HUES64 (cell line): ENCODE data around the gene RBMS3.

ENCODE experiments used
- H3K27ac ChIP-seq: 2 replicates; pipeline ENCODE4 v1.7.0; 2013; ENCODE audit warnings: low read depth, low read length, inconsistent platforms
- H3K27me3 ChIP-seq: 2 replicates; pipeline ENCODE4 v1.6.1; 2013; ENCODE audit warnings: mild to moderate bottlenecking, low read length; ENCODE audit not compliant: insufficient read depth
- H3K36me3 ChIP-seq: 2 replicates; pipeline ENCODE4 v1.6.1; 2013; ENCODE audit warnings: mild to moderate bottlenecking, low read length; ENCODE audit not compliant: insufficient read depth
- H3K4me1 ChIP-seq: 2 replicates; pipeline ENCODE4 v1.6.1; 2013; ENCODE audit warnings: mild to moderate bottlenecking, low read length, moderate library complexity; ENCODE audit not compliant: insufficient read depth
- H3K4me3 ChIP-seq: 2 replicates; pipeline ENCODE4 v1.5.1; 2013; ENCODE audit warnings: mild to moderate bottlenecking, low read length, moderate library complexity
- H3K9ac ChIP-seq: 2 replicates; pipeline ENCODE4 v1.6.1; 2013; ENCODE audit warnings: mild to moderate bottlenecking, low read depth, low read length
- H3K9me3 ChIP-seq: 2 replicates; pipeline ENCODE4 v1.6.1; 2013; ENCODE audit warnings: low read depth, low read length; ENCODE audit not compliant: insufficient read depth
- WGBS: fragments of 150-250, 120-280 bp; methylation state at CpG from one replicate; pipeline ENCODE4 v1.1.7; 2013; ENCODE audit warnings: missing lambda C conversion rate; 5-methylcytosine and 5-hydroxymethylcytosine counted together

RBMS3 gene

GRCh38 chr3:29887451-29887850, 606.6 kb downstream of the RBMS3 start:
- Histone ChIP-seq H3K36me3 (no peaks in the 10 kb centered on the region), H3K4me3 (no peak overlapping the region), H3K27me3 (no peaks in the 10 kb centered on the region), H3K9me3 (no peaks in the 10 kb centered on the region), H3K27ac (no peak overlapping the region), H3K9ac (no peak overlapping the region), H3K4me1 (no peaks in the 10 kb centered on the region)
- WGBS: 95% methylated on average over 2 of the region's 2 CpGs

- no peaks in the 10 kb centered on the region for H3K27me3 ChIP-seq
- no peak overlapping the region for H3K27ac ChIP-seq
- H3K4me3 ChIP-seq: no peak overlapping the region
- H3K9ac ChIP-seq: no peak overlapping the region
- no peaks in the 10 kb centered on the region for H3K36me3 ChIP-seq
- H3K9me3 ChIP-seq: no peaks in the 10 kb centered on the region
- no CpG with 5 or more reads among the region's 1 CpG for WGBS
- no peaks in the 10 kb centered on the region for H3K4me1 ChIP-seq
Measured at GRCh38 chr3:29889215-29889614, 608.3 kb downstream of the RBMS3 start.

- H3K9me3 ChIP-seq: no peaks in the 10 kb centered on the region
- 93% methylated on average over 1 of the region's 5 CpGs for WGBS
- H3K4me1 ChIP-seq: no peaks in the 10 kb centered on the region
- no peak overlapping the region for H3K4me3 ChIP-seq
- H3K27me3 ChIP-seq: no peaks in the 10 kb centered on the region
- H3K9ac ChIP-seq: no peak overlapping the region
- no peaks in the 10 kb centered on the region for H3K36me3 ChIP-seq
- H3K27ac ChIP-seq: no peak overlapping the region
Measured at GRCh38 chr3:29890801-29891200, 609.9 kb downstream of the RBMS3 start.

GRCh38 chr3:29892976-29893554, 612.2 kb downstream of the RBMS3 start:
- no peak overlapping the region for H3K27ac ChIP-seq
- no peaks in the 10 kb centered on the region for H3K4me1 ChIP-seq
- H3K27me3 ChIP-seq: no peaks in the 10 kb centered on the region
- no peaks in the 10 kb centered on the region for H3K36me3 ChIP-seq
- no peaks in the 10 kb centered on the region for H3K9me3 ChIP-seq
- no peak overlapping the region for H3K4me3 ChIP-seq
- no peak overlapping the region for H3K9ac ChIP-seq
- 96% methylated on average over 6 of the region's 6 CpGs for WGBS

GRCh38 chr3:29896856-29897255, 616.0 kb downstream of the RBMS3 start:
- Histone ChIP-seq H3K4me3 (no peak overlapping the region), H3K36me3 (no peaks in the 10 kb centered on the region), H3K9ac (no peak overlapping the region), H3K9me3 (no peaks in the 10 kb centered on the region), H3K27ac (no peak overlapping the region), H3K4me1 (no peaks in the 10 kb centered on the region), H3K27me3 (no peaks in the 10 kb centered on the region)
- WGBS: 100% methylated on average over 3 of the region's 3 CpGs

GRCh38 chr3:29898171-29898965, 617.5 kb downstream of the RBMS3 start:
- H3K4me1 ChIP-seq: no peaks in the 10 kb centered on the region
- 95% methylated on average over 5 of the region's 7 CpGs for WGBS
- no peaks in the 10 kb centered on the region for H3K36me3 ChIP-seq
- no peaks in the 10 kb centered on the region for H3K9me3 ChIP-seq
- no peak overlapping the region for H3K9ac ChIP-seq
- no peaks in the 10 kb centered on the region for H3K27me3 ChIP-seq
- H3K4me3 ChIP-seq: no peak overlapping the region
- no peak overlapping the region for H3K27ac ChIP-seq

GRCh38 chr3:29899021-29899420, 618.1 kb downstream of the RBMS3 start:
- H3K27ac ChIP-seq: no peak overlapping the region
- H3K9me3 ChIP-seq: no peaks in the 10 kb centered on the region
- 96% methylated on average over 2 of the region's 2 CpGs for WGBS

GRCh38 chr3:29901097-29901496, 620.2 kb downstream of the RBMS3 start:
- WGBS: 69% methylated on average over 2 of the region's 2 CpGs
- no peaks in the 10 kb centered on the region for H3K9me3 ChIP-seq
- no peak overlapping the region for H3K27ac ChIP-seq
- H3K9ac ChIP-seq: no peak overlapping the region
- H3K4me3 ChIP-seq: no peak overlapping the region
- no peaks in the 10 kb centered on the region for H3K4me1 ChIP-seq
- no peaks in the 10 kb centered on the region for H3K36me3 ChIP-seq
- no peaks in the 10 kb centered on the region for H3K27me3 ChIP-seq

More at GRCh38 chr3:29899021-29899420, 618.1 kb downstream of the RBMS3 start:
- no peaks in the 10 kb centered on the region for H3K36me3 ChIP-seq
- H3K4me1 ChIP-seq: no peaks in the 10 kb centered on the region
- H3K9ac ChIP-seq: no peak overlapping the region
- no peak overlapping the region for H3K4me3 ChIP-seq
- H3K27me3 ChIP-seq: no peaks in the 10 kb centered on the region

- H3K9me3 ChIP-seq: no peaks in the 10 kb centered on the region
- H3K27ac ChIP-seq: no peak overlapping the region
- WGBS: 93% methylated on average over 1 of the region's 1 CpG
- no peaks in the 10 kb centered on the region for H3K4me1 ChIP-seq
- no peaks in the 10 kb centered on the region for H3K36me3 ChIP-seq
- no peaks in the 10 kb centered on the region for H3K27me3 ChIP-seq
- H3K9ac ChIP-seq: no peak overlapping the region
- no peak overlapping the region for H3K4me3 ChIP-seq
Measured at GRCh38 chr3:29903600-29903999, 622.7 kb downstream of the RBMS3 start.

GRCh38 chr3:29906906-29907305, 626.0 kb downstream of the RBMS3 start:
- WGBS: 90% methylated on average over 1 of the region's 1 CpG

GRCh38 chr3:29912600-29913288, 631.9 kb downstream of the RBMS3 start:
- no peak overlapping the region for H3K27ac ChIP-seq
- H3K4me1 ChIP-seq: no peaks in the 10 kb centered on the region; the same call in 1 of the 2 replicates
- no peak overlapping the region for H3K9ac ChIP-seq
- H3K36me3 ChIP-seq: no peaks in the 10 kb centered on the region
- WGBS: 94% methylated on average over 2 of the region's 2 CpGs
- H3K4me3 ChIP-seq: no peak overlapping the region
- no peaks in the 10 kb centered on the region for H3K27me3 ChIP-seq
- no peaks in the 10 kb centered on the region for H3K9me3 ChIP-seq

More at GRCh38 chr3:29906906-29907305, 626.0 kb downstream of the RBMS3 start:
- H3K27me3 ChIP-seq: no peaks in the 10 kb centered on the region
- no peaks in the 10 kb centered on the region for H3K36me3 ChIP-seq
- H3K27ac ChIP-seq: no peak overlapping the region
- H3K4me3 ChIP-seq: no peak overlapping the region
- H3K9ac ChIP-seq: no peak overlapping the region
- no peaks in the 10 kb centered on the region for H3K9me3 ChIP-seq
- no peaks in the 10 kb centered on the region for H3K4me1 ChIP-seq
